HG02970 (cell line): Measurements from ENCODE around the gene VAC14.

Source experiments
- ATAC-seq: cut with Tn5 transposase; IDR thresholded peaks from one replicate; pipeline ENCODE4 v1.9.1; 2021; ENCODE audit warnings: mild to moderate bottlenecking, moderate library complexity, moderate number of reproducible peaks; ENCODE audit not compliant: unreplicated experiment, low FRiP score

Gene VAC14

DNA sequence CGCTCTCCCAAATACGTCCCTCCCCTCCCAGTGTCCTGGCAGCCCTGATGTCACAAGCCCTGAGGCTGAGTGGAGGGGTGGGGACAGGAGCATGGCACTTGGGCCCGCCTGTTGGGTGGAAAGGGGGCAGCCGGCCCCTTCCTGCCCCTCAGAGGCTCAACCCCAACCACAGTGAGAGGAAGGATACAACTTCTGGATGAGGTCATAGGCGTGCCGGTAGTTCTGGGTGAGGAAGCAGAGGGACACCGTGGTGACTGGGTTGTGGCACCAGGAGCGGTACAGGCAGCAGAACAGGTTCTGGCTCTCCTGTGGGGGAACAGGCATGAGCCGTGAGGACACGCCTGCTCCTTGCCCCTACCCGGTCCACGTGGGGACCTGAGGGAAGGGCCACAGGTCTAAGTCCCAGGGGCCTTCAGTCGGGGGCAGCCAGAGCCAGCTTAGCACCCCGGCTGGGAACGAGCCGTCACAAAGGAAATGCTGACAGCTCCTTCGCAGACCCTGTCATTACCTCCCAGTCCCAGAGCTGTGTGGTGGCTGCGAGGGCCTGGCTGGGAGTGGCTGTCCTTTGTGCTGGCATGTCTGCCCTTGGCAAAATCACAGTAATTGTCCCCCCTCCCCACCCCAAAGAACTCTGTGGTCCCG is 103.9 kb downstream of the VAC14 start:
- ATAC-seq, result no peak

- no peak for ATAC-seq
These were observed 104.6 kb downstream of the VAC14 start for GRCh38 chr16:70696355-70696754.

GRCh38 chr16:70695331-70696070 is 105.5 kb downstream of the VAC14 start:
- no peak for ATAC-seq

GRCh38 chr16:70694868-70695218 is 106.1 kb downstream of the VAC14 start:
- no peak for ATAC-seq

DNA sequence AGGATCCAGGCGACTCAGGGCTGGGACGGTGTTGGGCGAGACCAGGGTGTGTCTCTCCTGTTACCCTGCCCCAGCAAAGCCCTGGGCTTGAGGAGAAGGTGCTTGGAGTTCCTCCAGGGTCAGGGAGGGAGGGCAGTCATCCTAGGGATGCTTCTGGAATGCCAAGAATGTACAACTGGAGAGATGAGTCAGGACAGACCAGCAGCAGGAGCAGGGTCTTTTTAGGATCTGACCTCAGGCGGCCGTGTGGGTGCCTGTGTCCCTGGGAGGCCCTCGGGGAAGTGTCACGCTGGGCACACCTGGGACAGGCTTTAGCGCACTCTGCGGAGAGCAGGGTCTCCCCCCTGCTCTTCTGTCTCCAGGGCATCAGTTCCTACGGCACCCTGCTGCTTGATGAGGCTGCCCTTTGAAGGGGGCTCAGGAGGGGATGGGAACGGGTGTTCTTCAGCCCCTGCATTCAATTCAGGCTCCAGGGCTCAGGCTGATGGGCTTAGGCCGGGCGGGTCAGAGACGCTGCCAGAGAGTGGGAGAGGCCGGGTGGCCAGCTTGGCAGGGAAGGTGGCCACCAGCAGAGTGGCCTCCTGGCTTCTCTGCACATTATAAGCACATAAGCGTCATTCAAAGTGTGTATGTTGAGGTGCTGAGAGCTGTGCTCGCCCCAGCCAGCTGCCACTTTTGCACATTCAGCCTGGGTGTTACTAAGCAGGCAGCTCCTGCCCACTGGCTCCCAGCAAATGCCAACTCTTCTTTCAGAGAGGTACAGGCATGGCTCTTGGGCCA is 106.7 kb downstream of the VAC14 start:
- ATAC-seq, result no peak

GRCh38 chr16:70692873-70693671 is 107.9 kb downstream of the VAC14 start:
- ATAC-seq, result no peak

DNA sequence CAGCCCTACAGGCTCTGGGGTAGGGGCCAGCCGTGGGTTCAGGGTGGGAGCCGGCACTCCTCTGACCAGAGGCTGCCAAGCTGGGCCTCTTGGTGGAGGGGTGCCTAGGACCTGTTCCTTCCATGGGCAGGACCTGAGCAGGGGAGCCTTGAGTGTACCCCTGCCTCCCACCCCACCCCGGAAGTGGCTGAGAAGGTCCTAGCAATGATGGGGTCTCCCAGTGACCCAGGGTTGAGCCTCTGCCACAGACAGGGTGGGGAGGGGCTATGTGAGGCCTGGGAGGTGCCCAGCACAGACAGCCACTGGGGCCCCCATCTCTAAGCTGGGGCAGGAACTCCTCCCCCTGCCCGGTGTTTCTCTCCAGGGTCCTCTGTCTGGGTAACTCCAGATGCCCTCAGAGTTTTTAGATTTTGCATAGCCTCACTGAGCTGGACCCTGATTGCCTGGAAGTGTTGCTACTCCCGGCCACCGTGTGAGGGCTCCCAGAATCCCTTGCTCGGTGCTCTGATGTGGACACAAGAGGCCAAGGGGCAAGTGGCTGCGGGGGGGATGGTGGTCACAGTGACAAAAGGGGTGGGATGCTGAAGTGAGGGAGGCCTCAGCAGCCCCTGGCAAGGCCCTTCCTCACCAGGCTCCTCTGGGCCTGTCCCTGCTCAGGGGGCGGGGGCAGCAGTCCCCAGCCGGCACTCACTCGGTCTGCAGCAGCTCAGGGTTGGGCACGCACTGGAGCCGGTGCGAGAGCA is 108.7 kb downstream of the VAC14 start:
- ATAC-seq, result no peak

GRCh38 chr16:70691223-70692129 is 109.5 kb downstream of the VAC14 start:
- ATAC-seq, result no peak

DNA sequence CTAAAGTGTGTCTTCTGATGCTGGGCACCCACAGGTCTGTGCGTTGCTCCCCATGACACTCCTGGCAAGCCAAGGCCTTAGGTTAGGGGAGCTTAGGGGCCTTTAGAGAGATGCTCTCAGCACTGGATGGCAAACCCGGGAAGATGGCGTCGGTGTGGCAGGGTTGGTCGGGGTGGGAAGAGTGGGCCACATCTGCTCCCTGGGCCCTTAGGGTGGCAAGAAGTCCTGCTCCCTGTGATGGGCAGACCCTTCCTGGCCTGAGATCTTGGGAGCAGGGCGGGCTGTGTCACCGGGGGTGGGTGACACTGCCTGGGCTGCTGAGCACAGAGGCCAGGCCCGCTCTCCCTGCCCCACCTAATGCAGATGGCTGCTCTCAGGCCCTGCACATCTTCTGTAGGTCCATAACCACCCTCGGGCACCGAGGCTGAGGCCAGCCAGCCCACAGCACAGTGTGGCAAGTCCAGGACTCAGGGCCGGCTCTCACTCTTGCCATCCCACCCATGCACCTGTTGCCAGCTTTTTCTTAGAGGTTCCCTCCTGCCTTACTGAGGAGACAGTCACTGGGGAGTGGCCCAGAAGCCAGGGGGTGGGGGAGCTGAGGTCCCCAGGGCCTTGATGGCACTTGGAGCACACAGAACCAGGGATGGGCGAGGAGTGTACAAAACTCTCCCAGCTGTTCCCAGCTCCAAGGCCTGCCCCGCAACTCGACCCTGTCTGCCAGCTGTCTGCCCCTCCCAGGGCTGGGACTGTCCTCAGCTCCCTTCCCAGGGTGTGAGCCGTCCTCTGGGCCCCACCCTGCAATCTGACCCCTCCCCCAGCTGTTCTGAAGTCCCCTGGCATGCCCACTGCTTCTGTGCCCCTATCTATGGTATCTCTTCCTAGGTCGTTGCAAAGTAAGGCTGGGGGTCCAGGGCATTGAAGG is 110.7 kb downstream of the VAC14 start:
- ATAC-seq, result no peak

GRCh38 chr16:70689035-70689969 is 111.7 kb downstream of the VAC14 start:
- no peak for ATAC-seq

DNA sequence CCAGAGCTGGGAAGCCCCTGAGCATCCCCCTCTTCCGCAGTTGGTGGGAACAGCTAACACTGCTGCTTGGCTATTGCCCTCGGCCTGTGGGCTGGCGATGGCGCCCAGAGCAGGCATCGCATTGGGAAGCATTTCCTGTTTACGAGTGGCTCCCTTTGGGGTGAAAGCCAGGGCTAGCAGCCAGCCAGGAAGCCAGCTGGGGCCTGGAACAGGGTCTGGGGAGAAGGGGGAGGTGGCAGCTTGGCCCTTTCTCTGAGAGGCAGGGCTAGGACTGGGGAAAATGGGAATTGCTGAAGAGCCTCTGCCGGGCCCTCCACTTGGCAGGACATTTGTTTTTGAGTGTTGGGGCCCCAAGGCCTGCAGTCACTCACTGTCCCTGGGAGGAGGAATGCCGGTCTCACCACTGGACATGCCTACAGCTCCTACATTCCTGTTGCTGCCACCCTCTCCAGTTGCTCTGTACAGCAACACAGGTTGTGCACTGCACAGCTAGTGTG is 112.7 kb downstream of the VAC14 start:
- ATAC-seq, result no peak

DNA sequence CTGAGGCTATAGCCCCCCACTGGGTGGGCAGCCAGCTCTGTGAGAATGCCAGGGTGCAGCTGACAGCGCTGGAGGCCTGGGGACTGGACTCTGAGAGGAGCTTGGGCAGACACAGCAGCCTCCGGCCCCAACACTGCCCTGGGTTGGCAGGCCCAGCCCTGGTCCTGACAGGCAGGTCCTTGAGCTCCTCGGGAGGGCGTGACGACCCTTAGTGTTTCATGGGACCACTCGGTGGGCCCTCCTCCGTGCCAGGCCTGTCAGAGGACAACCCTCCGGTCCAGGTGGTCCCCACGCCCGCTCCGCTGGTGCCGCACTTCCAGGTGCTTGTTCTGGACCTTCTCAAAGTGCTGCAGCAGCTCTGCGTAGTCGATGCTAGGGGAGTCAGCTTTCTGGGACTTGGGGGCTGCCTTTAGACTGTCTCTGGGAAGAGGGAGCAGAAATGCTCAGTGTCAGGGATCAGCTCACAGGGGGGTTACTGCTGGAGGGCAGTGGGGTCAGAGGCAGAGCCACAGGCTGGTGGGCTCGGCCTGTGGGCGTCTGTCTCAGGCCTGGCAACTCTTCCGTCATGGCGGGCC is 113.2 kb downstream of the VAC14 start:
- ATAC-seq, result no peak

DNA sequence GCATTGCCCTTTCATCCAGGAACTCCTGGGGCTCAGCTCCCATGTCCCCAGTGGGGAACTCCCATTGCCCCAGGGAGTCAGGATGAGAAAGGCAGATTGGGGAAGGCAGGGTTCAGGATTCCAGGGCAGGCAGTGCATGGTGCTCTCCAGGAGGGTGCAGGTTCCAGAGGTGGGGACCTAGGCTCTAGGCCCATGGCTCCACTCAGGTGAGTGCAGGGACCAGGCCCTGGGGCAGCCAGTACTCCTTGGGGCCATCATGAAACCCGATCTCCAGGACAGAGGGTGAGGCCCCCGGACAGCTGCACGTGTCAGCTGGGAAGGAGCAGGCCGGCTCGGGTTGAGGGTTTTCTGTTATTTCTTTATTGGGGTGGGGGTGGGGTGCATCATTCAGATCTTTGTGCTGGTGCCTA is 113.9 kb downstream of the VAC14 start:
- no peak for ATAC-seq

GRCh38 chr16:70686376-70687101 is 114.4 kb downstream of the VAC14 start:
- ATAC-seq, result no peak

GRCh38 chr16:70685938-70686375 is 115.0 kb downstream of the VAC14 start, which contains the start of gene MTSS2:
Gene MTSS2, minus strand, starts transcription at chr16:70686053. Its CDS starts 262 bp downstream, at chr16:70685791.
- no peak for ATAC-seq
